WTC11 (cell line): ENCODE measurements around the gene DNAH17. TPM values are rescaled to one million over a fixed set of nuclear protein-coding genes. Genes with fewer than 3 reads are reported as not detected.

ENCODE experiments used
- ATAC-seq: fragments of 200-7000 bp; cut with Tn5 transposase; 2 replicates; pipeline ENCODE4 v1.10.0; 2021; ENCODE audit warnings: mild to moderate bottlenecking, moderate library complexity
- CTCF ChIA-PET: fragments of 300-600 bp; sonication (Branson Sonifier 250); formaldehyde crosslinking; loops from one replicate; lab custom pipeline; 2021; ENCODE audit warnings: antibody characterized with exemption; lab: Charles Lee
- POLR2A ChIA-PET: fragments of 350-600 bp; sonication (Branson Sonifier 250); formaldehyde crosslinking; loops from one replicate; lab custom pipeline; 2021; ENCODE audit warnings: antibody characterized with exemption; lab: Charles Lee
- DNase-seq: peaks from one replicate; pipeline ENCODE4 v3.0.0; 2021; ENCODE audit warnings: low spot score
- H3K27ac Mint-ChIP-seq: 2 replicates; pipeline ENCODE4 v1.8.0; 2021; ENCODE audit warnings: mixed read lengths
- H3K27me3 Mint-ChIP-seq: 2 replicates; pipeline ENCODE4 v1.8.0; 2021; ENCODE audit warnings: low read depth, mild to moderate bottlenecking, moderate library complexity, mixed read lengths
- H3K36me3 Mint-ChIP-seq: 2 replicates; pipeline ENCODE4 v1.8.0; 2021; ENCODE audit warnings: mixed read lengths
- H3K4me1 Mint-ChIP-seq: 2 replicates; pipeline ENCODE4 v1.8.0; 2022; ENCODE audit warnings: mixed read lengths
- H3K4me3 Mint-ChIP-seq: 2 replicates; pipeline ENCODE4 v1.8.0; 2021; ENCODE audit warnings: mild to moderate bottlenecking, moderate library complexity, mixed read lengths
- H3K9me3 Mint-ChIP-seq: 2 replicates; pipeline ENCODE4 v1.8.0; 2021; ENCODE audit warnings: mixed read lengths
- ATF1 ChIP-seq: sonication (generic); formaldehyde crosslinking; IDR thresholded peaks from 2 replicates; pipeline ENCODE4 v1.8.1; 2023; ENCODE audit warnings: mild to moderate bottlenecking, moderate library complexity, missing genetic modification reagents
- CREM ChIP-seq: sonication (generic); formaldehyde crosslinking; IDR thresholded peaks from 2 replicates; pipeline ENCODE4 v1.8.1; 2022; ENCODE audit warnings: mild to moderate bottlenecking, missing genetic modification reagents, moderate library complexity
- ESRRA ChIP-seq: sonication (generic); formaldehyde crosslinking; IDR thresholded peaks from 2 replicates; pipeline ENCODE4 v1.8.1; 2022; ENCODE audit warnings: mild to moderate bottlenecking, missing genetic modification reagents, borderline replicate concordance
- PRRX2 ChIP-seq: fragments of 250-450 bp; sonication (Bioruptor Pico); IDR thresholded peaks from 2 replicates; pipeline ENCODE4 v1.8.0; 2021; ENCODE audit warnings: mild to moderate bottlenecking
- TCF7 ChIP-seq: sonication (generic); formaldehyde crosslinking; IDR thresholded peaks from 2 replicates; pipeline ENCODE4 v1.8.0; 2022; ENCODE audit warnings: mild to moderate bottlenecking, low read depth, missing genetic modification reagents, moderate library complexity
- TEAD1 ChIP-seq: sonication (generic); formaldehyde crosslinking; IDR thresholded peaks from 2 replicates; pipeline ENCODE4 v1.8.0; 2022; ENCODE audit warnings: mild to moderate bottlenecking, missing genetic modification reagents
- TEAD4 ChIP-seq: sonication (generic); formaldehyde crosslinking; IDR thresholded peaks from 2 replicates; pipeline ENCODE4 v1.8.0; 2022; ENCODE audit warnings: mild to moderate bottlenecking, missing genetic modification reagents
- ZNF263 ChIP-seq: sonication (generic); formaldehyde crosslinking; IDR thresholded peaks from 2 replicates; pipeline ENCODE4 v1.8.1; 2022; ENCODE audit warnings: low read depth, mild to moderate bottlenecking, moderate library complexity, missing genetic modification reagents
- ZNF423 ChIP-seq: fragments of 250-450 bp; sonication (Bioruptor Pico); IDR thresholded peaks from 2 replicates; pipeline ENCODE4 v2.1.2; 2022; ENCODE audit warnings: mild to moderate bottlenecking, moderate library complexity
- total RNA-seq: library from RNA; stranded (reverse); gene quantifications from 3 replicates; pipeline ENCODE4 v1.2.3, GENCODE V29; 2021
- TF ChIP-seq, protein P1 (sequence below): sonication (generic); formaldehyde crosslinking; IDR thresholded peaks from 2 replicates; pipeline ENCODE4 v1.8.0; 2022; ENCODE audit warnings: mild to moderate bottlenecking, missing genetic modification reagents
- TF ChIP-seq, protein P2 (sequence below): sonication (generic); formaldehyde crosslinking; IDR thresholded peaks from 2 replicates; pipeline ENCODE4 v1.8.1; 2023; ENCODE audit warnings: mild to moderate bottlenecking, missing genetic modification reagents
- TF ChIP-seq, protein P3 (sequence below): sonication (generic); formaldehyde crosslinking; IDR thresholded peaks from 2 replicates; pipeline ENCODE4 v1.8.1; 2022; ENCODE audit warnings: mild to moderate bottlenecking, moderate library complexity, missing genetic modification reagents
- TF ChIP-seq, protein P4 (sequence below): sonication (generic); formaldehyde crosslinking; IDR thresholded peaks from 2 replicates; pipeline ENCODE4 v1.8.1; 2023; ENCODE audit warnings: mild to moderate bottlenecking, missing genetic modification reagents, moderate library complexity
- TF ChIP-seq, protein P5 (sequence below): sonication (generic); formaldehyde crosslinking; conservative IDR thresholded peaks from 2 replicates; pipeline ENCODE4 v1.8.1; 2022; ENCODE audit warnings: mild to moderate bottlenecking, missing genetic modification reagents
- TF ChIP-seq, protein P6 (sequence below): sonication (generic); formaldehyde crosslinking; IDR thresholded peaks from 2 replicates; pipeline ENCODE4 v1.8.1; 2022; ENCODE audit warnings: missing genetic modification reagents, borderline replicate concordance

DNAH17 gene
- total RNA-seq, 1 experiment from 2014 or later = 0.87 TPM

DNA sequence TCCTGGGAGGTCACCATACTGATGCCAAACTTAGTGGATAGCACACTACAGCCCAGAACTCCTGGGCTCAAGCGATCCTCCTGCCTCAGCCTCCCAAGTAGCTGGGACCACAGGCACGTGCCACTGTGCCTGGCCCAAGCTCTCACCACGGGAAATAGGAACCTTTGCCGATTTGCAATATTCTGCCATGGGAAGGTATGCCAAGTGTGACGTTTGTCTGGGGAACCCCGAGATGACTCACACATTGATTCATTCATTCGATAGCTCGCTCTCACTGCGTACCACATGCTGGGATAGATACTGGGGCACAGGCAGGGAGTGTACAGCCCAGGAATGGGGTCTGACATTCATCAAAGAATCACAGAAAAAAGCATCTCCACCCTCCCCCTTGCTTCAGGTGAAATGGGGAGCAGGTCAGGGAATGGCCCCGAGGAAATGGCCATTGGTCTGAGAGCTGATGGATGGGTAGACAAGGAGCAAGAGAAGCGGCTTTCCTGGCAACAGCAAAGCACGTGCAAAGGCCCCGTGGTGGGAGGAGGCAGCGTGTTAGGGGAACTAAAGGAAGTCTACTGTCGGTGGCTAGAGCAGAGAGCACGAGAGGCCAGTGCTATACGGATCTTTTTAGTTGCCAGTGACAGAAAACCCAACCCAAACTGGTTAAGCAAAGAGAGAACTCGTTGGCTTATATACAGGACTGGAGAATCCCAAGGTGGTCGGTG lies 44.1 kb downstream of the DNAH17 start:
- TF ChIP-seq ATF1 (CRISPR knock-in tag) = no peak
- TF ChIP-seq, protein P1, sequence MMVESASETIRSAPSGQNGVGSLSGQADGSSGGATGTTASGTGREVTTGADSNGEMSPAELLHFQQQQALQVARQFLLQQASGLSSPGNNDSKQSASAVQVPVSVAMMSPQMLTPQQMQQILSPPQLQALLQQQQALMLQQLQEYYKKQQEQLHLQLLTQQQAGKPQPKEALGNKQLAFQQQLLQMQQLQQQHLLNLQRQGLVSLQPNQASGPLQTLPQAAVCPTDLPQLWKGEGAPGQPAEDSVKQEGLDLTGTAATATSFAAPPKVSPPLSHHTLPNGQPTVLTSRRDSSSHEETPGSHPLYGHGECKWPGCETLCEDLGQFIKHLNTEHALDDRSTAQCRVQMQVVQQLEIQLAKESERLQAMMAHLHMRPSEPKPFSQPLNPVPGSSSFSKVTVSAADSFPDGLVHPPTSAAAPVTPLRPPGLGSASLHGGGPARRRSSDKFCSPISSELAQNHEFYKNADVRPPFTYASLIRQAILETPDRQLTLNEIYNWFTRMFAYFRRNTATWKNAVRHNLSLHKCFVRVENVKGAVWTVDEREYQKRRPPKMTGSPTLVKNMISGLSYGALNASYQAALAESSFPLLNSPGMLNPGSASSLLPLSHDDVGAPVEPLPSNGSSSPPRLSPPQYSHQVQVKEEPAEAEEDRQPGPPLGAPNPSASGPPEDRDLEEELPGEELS = no peak
- TF ChIP-seq TCF7 = no peak
- TF ChIP-seq TEAD4 (CRISPR knock-in tag) = no peak
- TF ChIP-seq ZNF423 = no peak
- no peak for TF ChIP-seq ZNF263 (CRISPR knock-in tag)
- TF ChIP-seq, protein P2, sequence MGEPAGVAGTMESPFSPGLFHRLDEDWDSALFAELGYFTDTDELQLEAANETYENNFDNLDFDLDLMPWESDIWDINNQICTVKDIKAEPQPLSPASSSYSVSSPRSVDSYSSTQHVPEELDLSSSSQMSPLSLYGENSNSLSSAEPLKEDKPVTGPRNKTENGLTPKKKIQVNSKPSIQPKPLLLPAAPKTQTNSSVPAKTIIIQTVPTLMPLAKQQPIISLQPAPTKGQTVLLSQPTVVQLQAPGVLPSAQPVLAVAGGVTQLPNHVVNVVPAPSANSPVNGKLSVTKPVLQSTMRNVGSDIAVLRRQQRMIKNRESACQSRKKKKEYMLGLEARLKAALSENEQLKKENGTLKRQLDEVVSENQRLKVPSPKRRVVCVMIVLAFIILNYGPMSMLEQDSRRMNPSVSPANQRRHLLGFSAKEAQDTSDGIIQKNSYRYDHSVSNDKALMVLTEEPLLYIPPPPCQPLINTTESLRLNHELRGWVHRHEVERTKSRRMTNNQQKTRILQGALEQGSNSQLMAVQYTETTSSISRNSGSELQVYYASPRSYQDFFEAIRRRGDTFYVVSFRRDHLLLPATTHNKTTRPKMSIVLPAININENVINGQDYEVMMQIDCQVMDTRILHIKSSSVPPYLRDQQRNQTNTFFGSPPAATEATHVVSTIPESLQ = no peak
- H3K36me3 Mint-ChIP-seq = no peaks in the 10 kb centered on the region
- no peak for DNase-seq
- ChIA-PET POLR2A (no interaction called here), CTCF (interaction anchor here (0.7 kb wide), 1 partner anchor 175 kb away, joined by 3 read pairs; no protein-coding TSS in a partner anchor)
- ATAC-seq = no peak
- H3K9me3 Mint-ChIP-seq = no peaks in the 10 kb centered on the region
- H3K4me3 Mint-ChIP-seq = no peak overlapping the region
- H3K4me1 Mint-ChIP-seq = no peaks in the 10 kb centered on the region; the same call in 1 of the 2 replicates
- H3K27me3 Mint-ChIP-seq = no peaks in the 10 kb centered on the region
- H3K27ac Mint-ChIP-seq = no peak overlapping the region

DNA sequence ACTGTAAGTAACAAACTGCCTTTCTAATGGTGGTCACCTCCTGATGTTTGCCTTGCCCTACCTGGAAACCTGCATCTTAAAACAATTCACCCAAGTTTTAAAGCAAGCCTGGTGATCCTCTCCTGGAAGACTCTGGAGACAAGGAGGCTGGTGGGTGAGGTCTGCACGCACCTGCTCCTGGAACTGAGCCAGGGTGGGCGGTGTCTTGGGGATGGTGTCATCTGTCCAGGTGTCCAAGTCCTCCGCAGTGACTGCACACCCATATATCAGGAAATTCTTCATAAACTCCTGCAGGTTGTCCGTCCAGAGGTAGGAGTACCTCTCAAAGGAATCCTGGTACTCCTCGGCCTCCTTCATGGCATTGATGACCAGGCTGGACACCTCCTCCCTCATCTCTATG lies 44.9 kb downstream of the DNAH17 start:
- DNase-seq = no peak
- Mint-ChIP-seq H3K36me3 (no peaks in the 10 kb centered on the region), H3K27ac (no peak overlapping the region; the same call in 1 of the 2 replicates), H3K4me3 (no peak overlapping the region), H3K27me3 (no peaks in the 10 kb centered on the region), H3K4me1 (no peaks in the 10 kb centered on the region; the same call in 1 of the 2 replicates), H3K9me3 (no peaks in the 10 kb centered on the region)
- ChIA-PET POLR2A (no interaction called here), CTCF (interaction anchor here (0.7 kb wide), 1 partner anchor 176 kb away, joined by 3 read pairs; no protein-coding TSS in a partner anchor)
- TF ChIP-seq, protein P3, sequence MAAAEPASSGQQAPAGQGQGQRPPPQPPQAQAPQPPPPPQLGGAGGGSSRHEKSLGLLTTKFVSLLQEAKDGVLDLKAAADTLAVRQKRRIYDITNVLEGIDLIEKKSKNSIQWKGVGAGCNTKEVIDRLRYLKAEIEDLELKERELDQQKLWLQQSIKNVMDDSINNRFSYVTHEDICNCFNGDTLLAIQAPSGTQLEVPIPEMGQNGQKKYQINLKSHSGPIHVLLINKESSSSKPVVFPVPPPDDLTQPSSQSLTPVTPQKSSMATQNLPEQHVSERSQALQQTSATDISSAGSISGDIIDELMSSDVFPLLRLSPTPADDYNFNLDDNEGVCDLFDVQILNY (CRISPR knock-in tag) = no peak
- TF ChIP-seq, protein P4, sequence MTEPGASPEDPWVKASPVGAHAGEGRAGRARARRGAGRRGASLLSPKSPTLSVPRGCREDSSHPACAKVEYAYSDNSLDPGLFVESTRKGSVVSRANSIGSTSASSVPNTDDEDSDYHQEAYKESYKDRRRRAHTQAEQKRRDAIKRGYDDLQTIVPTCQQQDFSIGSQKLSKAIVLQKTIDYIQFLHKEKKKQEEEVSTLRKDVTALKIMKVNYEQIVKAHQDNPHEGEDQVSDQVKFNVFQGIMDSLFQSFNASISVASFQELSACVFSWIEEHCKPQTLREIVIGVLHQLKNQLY (CRISPR knock-in tag) = no peak
- TF ChIP-seq ZNF423 = no peak
- TF ChIP-seq, protein P5, sequence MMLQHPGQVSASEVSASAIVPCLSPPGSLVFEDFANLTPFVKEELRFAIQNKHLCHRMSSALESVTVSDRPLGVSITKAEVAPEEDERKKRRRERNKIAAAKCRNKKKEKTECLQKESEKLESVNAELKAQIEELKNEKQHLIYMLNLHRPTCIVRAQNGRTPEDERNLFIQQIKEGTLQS (CRISPR knock-in tag) = no peak
- TF ChIP-seq TEAD1 (CRISPR knock-in tag) = no peak
- no peak for TF ChIP-seq PRRX2 (CRISPR knock-in tag)
- TF ChIP-seq, protein P6, sequence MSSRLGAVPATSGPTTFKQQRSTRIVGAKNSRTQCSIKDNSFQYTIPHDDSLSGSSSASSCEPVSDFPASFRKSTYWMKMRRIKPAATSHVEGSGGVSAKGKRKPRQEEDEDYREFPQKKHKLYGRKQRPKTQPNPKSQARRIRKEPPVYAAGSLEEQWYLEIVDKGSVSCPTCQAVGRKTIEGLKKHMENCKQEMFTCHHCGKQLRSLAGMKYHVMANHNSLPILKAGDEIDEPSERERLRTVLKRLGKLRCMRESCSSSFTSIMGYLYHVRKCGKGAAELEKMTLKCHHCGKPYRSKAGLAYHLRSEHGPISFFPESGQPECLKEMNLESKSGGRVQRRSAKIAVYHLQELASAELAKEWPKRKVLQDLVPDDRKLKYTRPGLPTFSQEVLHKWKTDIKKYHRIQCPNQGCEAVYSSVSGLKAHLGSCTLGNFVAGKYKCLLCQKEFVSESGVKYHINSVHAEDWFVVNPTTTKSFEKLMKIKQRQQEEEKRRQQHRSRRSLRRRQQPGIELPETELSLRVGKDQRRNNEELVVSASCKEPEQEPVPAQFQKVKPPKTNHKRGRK (CRISPR knock-in tag) = no peak
- TF ChIP-seq CREM (CRISPR knock-in tag) = no peak
- no peak for TF ChIP-seq ESRRA (CRISPR knock-in tag)
- no peak for ATAC-seq
